PC-3 (cell line): Measurements from ENCODE around the gene GPR101. TPM values are rescaled to one million over a fixed set of nuclear protein-coding genes. Genes with fewer than 3 reads are reported as not detected.

Experiments used
- ATAC-seq: fragments of 200-7000 bp; cut with Tn5 transposase; 2 replicates; pipeline ENCODE4 v1.9.1; 2020; ENCODE audit warnings: mild to moderate bottlenecking, moderate library complexity
- Bru-seq: library from RNA; stranded (reverse); fragments of 400-500 nt; gene quantifications from one replicate; lab custom pipeline; 2021; lab: Mats Ljungman, UMichigan
- BruChase-seq, 2 experiments: library from RNA; stranded (reverse); fragments of 400-500 nt; gene quantifications; one replicate each; lab custom pipeline; 2021; lab: Mats Ljungman, UMichigan
- BruUV-seq: library from RNA; stranded (reverse); fragments of 400-500 nt; replicated peaks from 2 replicates; lab custom pipeline; 2021; lab: Mats Ljungman, UMichigan
- CTCF ChIA-PET: fragments of 300-600 bp; sonication (Branson Sonifier 250); formaldehyde crosslinking; loops from one replicate; lab custom pipeline; 2022; ENCODE audit warnings: antibody characterized with exemption; lab: Charles Lee
- POLR2A ChIA-PET: fragments of 300-600 bp; sonication (Branson Sonifier 250); formaldehyde crosslinking; loops from one replicate; lab custom pipeline; 2022; ENCODE audit warnings: antibody characterized with exemption; ENCODE audit not compliant: unreplicated experiment; lab: Charles Lee
- DNase-seq: peaks from one replicate; pipeline ENCODE4 v3.0.0-alpha.2; 2015
- H2AFZ ChIP-seq: fragments of 300-600 bp; sonication (generic); 2 replicates; pipeline ENCODE4 v1.6.0; 2016; ENCODE audit warnings: antibody characterized with exemption, low read length
- H3F3A ChIP-seq: fragments of 300-600 bp; sonication (generic); one replicate; pipeline ENCODE4 v1.6.0; 2017; ENCODE audit warnings: antibody characterized with exemption, low read length, control low read depth, mild to moderate bottlenecking; ENCODE audit not compliant: unreplicated experiment
- H3K27ac ChIP-seq: fragments of 300-600 bp; sonication (generic); 2 replicates; pipeline ENCODE4 v1.5.1; 2016; ENCODE audit warnings: mild to moderate bottlenecking, low read length
- H3K27me3 ChIP-seq: fragments of 300-600 bp; sonication (generic); 2 replicates; pipeline ENCODE4 v1.6.1; 2016; ENCODE audit warnings: low read length, mixed read lengths
- H3K36me3 ChIP-seq: fragments of 300-600 bp; sonication (generic); 2 replicates; pipeline ENCODE4 v1.6.1; 2016; ENCODE audit warnings: low read depth, mixed run types, low read length, mixed read lengths
- H3K4me1 ChIP-seq: fragments of 300-600 bp; sonication (generic); 2 replicates; pipeline ENCODE4 v1.5.1; 2016; ENCODE audit warnings: low read length; ENCODE audit not compliant: insufficient read depth
- H3K4me2 ChIP-seq: fragments of 300-600 bp; sonication (generic); 2 replicates; pipeline ENCODE4 v1.6.0; 2016; ENCODE audit warnings: low read length
- H3K4me3 ChIP-seq: fragments of 300-600 bp; sonication (generic); 2 replicates; pipeline ENCODE4 v1.5.1; 2016; ENCODE audit warnings: mild to moderate bottlenecking, low read length, mixed read lengths
- H3K79me2 ChIP-seq: fragments of 300-600 bp; sonication (generic); 2 replicates; pipeline ENCODE4 v1.6.1; 2017; ENCODE audit warnings: low read length, mixed read lengths
- H3K9ac ChIP-seq: fragments of 300-600 bp; sonication (generic); 2 replicates; pipeline ENCODE4 v1.6.0; 2016; ENCODE audit warnings: mild to moderate bottlenecking, low read length
- H3K9me2 ChIP-seq: fragments of 300-600 bp; sonication (generic); replicated peaks from 2 replicates; pipeline ENCODE4 v1.6.1; 2016; ENCODE audit warnings: mixed run types, low read length, mixed read lengths
- H3K9me3 ChIP-seq: fragments of 300-600 bp; sonication (generic); 2 replicates; pipeline ENCODE4 v1.6.1; 2016; ENCODE audit warnings: low read length, mixed read lengths
- H4K20me1 ChIP-seq: fragments of 300-600 bp; sonication (generic); 2 replicates; pipeline ENCODE4 v1.6.1; 2016; ENCODE audit warnings: low read length, mixed read lengths
- EZH2 ChIP-seq: fragments of 300-600 bp; sonication (generic); IDR thresholded peaks from one replicate; pipeline ENCODE4 v1.6.1; 2017; ENCODE audit warnings: antibody characterized with exemption, mild to moderate bottlenecking, low read length; ENCODE audit not compliant: unreplicated experiment
- EZH2phosphoT487 ChIP-seq: fragments of 300-600 bp; sonication (generic); IDR thresholded peaks from 2 replicates; pipeline ENCODE4 v1.6.1; 2018; ENCODE audit warnings: mild to moderate bottlenecking, antibody characterized with exemption, low read length, borderline replicate concordance
- intact Hi-C: fragments of 100-400 bp; cut with micrococcal nuclease; formaldehyde crosslinking; loops from 2 replicates; pipeline ENCODE4 v1.9.0; 2023
- long read RNA-seq: library from polyadenylated mRNA; unstranded; transcript quantifications from one replicate; pipeline ENCODE4 v2.0.0, GENCODE V29; 2021; ENCODE audit not compliant: unreplicated experiment
- total RNA-seq: library from RNA; depleted of rRNA; stranded (reverse); fragments of >200 nt; gene quantifications from 2 replicates; pipeline ENCODE4 v1.2.3, GENCODE V29; 2014; rRNA removed
- TF ChIP-seq, protein P1 (sequence below): fragments of 300-600 bp; sonication (generic); conservative IDR thresholded peaks from 2 replicates; pipeline ENCODE4 v1.5.1; 2017; ENCODE audit warnings: antibody characterized with exemption, low read depth, mild to moderate bottlenecking, low read length

GPR101 gene, protein sequence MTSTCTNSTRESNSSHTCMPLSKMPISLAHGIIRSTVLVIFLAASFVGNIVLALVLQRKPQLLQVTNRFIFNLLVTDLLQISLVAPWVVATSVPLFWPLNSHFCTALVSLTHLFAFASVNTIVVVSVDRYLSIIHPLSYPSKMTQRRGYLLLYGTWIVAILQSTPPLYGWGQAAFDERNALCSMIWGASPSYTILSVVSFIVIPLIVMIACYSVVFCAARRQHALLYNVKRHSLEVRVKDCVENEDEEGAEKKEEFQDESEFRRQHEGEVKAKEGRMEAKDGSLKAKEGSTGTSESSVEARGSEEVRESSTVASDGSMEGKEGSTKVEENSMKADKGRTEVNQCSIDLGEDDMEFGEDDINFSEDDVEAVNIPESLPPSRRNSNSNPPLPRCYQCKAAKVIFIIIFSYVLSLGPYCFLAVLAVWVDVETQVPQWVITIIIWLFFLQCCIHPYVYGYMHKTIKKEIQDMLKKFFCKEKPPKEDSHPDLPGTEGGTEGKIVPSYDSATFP
- total RNA-seq (not detected in 2 replicates), Bru-seq, nascent RNA (not detected), BruChase-seq, experiment 1, labeled RNA remaining after a 6-hour chase (not detected), BruChase-seq, experiment 2, labeled RNA remaining after a 2-hour chase (not detected)
- long read RNA-seq: 0 reads

DNA sequence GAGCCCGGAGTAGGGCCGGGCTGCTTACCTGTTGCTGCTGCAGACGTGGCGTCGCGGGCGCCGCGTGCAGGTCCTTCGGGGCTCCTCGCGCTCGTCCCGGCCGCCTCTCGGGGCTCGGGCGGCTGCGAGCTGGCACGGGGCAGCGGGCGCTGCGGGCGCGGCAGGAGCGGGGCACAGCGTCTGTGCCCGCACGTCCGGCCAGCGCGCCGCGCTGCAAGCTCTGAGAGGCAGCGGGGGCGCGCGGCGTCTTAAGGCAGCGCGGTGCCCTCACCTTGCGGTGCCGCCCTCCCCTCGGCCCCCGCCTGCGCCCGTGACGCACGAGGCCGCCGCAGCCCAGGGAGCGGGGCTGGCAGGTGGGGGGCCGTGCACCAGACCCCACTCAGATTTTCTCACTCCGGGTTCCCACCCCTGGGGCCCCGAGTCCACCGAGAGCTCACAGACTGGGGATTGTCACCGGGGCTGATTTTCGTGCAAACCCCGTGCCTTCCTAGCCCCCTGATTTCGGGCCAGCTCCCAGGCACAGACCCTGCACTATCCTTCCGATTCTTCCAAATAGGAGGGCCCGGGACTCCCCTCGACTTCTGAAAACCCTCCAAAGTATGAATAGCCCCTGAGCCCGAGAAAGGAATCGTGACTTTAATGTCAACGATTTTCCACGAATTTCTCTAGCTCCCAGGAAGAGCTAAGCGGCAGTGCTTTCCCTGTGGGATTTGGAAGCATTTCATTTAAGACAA, at the start of gene GPR101:
TSS of gene GPR101 (minus strand) at position 222 of the 734 bp plus-strand sequence. CDS start 2,321 bp downstream, outside the sequence.
- Histone ChIP-seq H3K4me3 (peak within 1 kb of the TSS; percentile 24; the same call in 1 of the 2 replicates), H3K36me3 (no peaks in the 10 kb centered on the region)
- no peak for ATAC-seq

DNA sequence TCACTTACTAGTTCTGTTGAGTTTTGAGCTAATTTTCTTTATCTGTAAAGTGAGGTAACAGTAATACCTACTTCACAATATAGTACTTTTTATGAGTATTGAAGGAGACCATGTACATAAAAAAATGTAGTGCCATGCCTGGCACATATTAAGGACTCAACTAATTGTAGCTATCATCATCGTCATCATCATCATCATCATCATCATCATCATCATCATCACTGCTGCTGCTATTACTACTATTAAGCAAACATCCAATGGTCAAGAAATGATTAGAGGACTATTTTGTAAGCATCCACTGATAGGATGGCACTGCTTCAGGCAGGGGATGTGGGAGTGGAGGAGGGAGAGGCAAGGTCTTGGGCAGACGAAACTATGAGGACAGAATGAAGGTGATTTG, 47.4 kb upstream of the GPR101 start:
- ATAC-seq (no peak), DNase-seq (no peak)
- no peaks in the 10 kb centered on the region for H3K36me3 ChIP-seq
- H3F3A ChIP-seq: no peaks in the 10 kb centered on the region
- H3K4me3 ChIP-seq: no peak overlapping the region
- POLR2A ChIA-PET: no interaction called here
- H3K4me1 ChIP-seq: no peaks in the 10 kb centered on the region
- no peaks in the 10 kb centered on the region for H3K79me2 ChIP-seq
- no peak overlapping the region for H3K9ac ChIP-seq
- H3K27ac ChIP-seq: no peak overlapping the region
- no peaks in the 10 kb centered on the region for H3K9me2 ChIP-seq
- BruUV-seq: no TSS peak
- H4K20me1 ChIP-seq: no peaks in the 10 kb centered on the region
- intact Hi-C loops: no loop called here
- no peaks in the 10 kb centered on the region for H3K27me3 ChIP-seq
- CTCF ChIA-PET: no interaction called here
- H3K9me3 ChIP-seq: no peaks in the 10 kb centered on the region
- TF ChIP-seq EZH2: no peak
- TF ChIP-seq EZH2phosphoT487: no peak
- TF ChIP-seq, protein P1, sequence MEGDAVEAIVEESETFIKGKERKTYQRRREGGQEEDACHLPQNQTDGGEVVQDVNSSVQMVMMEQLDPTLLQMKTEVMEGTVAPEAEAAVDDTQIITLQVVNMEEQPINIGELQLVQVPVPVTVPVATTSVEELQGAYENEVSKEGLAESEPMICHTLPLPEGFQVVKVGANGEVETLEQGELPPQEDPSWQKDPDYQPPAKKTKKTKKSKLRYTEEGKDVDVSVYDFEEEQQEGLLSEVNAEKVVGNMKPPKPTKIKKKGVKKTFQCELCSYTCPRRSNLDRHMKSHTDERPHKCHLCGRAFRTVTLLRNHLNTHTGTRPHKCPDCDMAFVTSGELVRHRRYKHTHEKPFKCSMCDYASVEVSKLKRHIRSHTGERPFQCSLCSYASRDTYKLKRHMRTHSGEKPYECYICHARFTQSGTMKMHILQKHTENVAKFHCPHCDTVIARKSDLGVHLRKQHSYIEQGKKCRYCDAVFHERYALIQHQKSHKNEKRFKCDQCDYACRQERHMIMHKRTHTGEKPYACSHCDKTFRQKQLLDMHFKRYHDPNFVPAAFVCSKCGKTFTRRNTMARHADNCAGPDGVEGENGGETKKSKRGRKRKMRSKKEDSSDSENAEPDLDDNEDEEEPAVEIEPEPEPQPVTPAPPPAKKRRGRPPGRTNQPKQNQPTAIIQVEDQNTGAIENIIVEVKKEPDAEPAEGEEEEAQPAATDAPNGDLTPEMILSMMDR: no peak
- H2AFZ ChIP-seq: no peak overlapping the region
- no peak overlapping the region for H3K4me2 ChIP-seq

More for the DNA sequence above, at the start of gene GPR101:
- H2AFZ ChIP-seq: peak within 1 kb of the TSS; percentile 78; the same call in 1 of the 2 replicates
- ChIA-PET CTCF (no interaction called here), POLR2A (no interaction called here)
- H3K9ac ChIP-seq: no peak within 1 kb of the TSS
- no peak within 1 kb of the TSS for H3K27ac ChIP-seq
- BruUV-seq: no TSS peak
- no peaks in the 10 kb centered on the region for H4K20me1 ChIP-seq
- no peaks in the 10 kb centered on the region for H3K9me3 ChIP-seq
- H3K79me2 ChIP-seq: no peaks in the 10 kb centered on the region
- TF ChIP-seq EZH2phosphoT487 (no peak; the same call in 1 of the 2 replicates), EZH2 (no peak)
- TF ChIP-seq, protein P1: no peak
- no peaks in the 10 kb centered on the region for H3K9me2 ChIP-seq
- no peak for DNase-seq
- no peaks in the 10 kb centered on the region for H3F3A ChIP-seq
- intact Hi-C loops: no loop called here
- H3K27me3 ChIP-seq: peaks cover 63% of the 10 kb centered on the region
- H3K4me2 ChIP-seq: peak within 1 kb of the TSS; percentile 86
- H3K4me1 ChIP-seq: peaks cover 10% of the 10 kb centered on the region
